KBM-7 (cell line): Measurements from ENCODE around the gene FHIT.
A peak's percentile ranks its signal among the peaks of the same experiment; 100 is the strongest.

Experiments
- DNase-seq: peaks from one replicate; pipeline ENCODE4 v3.0.0-alpha.2; 2015
- in situ Hi-C: fragments of 300-500 bp; cut with MboI; formaldehyde crosslinking; loops from 2 replicates; pipeline ENCODE4 v1.14.3; 2020; ENCODE audit warnings: low sequenced_read_pairs, low pct_unique_long_range_greater_than_20kb, mixed read lengths

Gene FHIT

DNA sequence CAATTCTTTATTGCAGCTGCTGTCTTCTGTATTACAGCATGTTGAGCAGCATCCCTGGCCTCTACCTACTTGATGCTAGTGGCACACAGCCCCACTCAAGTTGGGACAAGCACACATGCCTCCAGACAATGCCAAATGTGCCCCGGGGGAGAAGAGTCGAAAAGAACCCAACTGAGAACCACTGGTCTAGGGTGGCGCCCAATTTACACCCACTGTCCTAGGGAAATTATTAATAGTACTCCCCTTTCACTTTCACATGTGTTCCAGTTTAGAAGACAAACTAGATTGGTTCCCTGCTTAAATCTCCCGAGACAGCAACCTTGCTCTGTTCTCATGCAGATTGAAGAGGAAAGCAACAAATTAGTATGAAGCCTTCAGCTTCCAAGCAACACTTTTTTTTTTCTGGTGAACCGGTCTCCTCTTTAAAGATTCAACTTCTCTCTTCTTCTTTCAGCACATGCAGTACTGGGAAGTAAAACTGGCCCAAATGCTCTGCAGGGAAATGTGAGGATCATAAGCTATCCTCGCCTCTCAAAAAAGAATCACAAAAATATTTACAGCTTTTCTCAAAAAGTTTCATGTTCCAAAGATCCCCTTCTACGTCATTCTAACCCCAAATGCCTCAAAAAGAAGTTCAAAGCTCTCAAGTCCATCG is 1377.5 kb downstream of the FHIT start:
- in situ Hi-C loops: no loop called here
- no peak for DNase-seq

DNA sequence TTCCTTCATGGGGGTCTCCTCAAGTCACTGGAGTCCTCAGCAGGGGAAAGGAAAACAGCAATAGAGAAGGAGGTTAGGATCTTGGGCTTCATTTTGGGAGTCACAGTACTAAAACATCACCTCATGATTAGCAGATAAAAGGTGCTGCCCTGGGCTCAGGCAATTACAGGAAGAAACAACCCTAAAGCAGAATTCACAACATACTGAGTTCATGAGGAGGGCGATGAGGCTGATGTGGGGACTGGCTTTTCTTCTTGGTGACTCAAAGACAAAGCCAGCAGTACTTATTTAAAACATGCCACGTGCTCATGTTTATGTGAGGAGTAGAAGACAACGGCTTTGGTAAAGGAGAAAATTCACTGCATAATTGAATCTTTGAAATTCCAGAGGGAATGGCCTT is 1379.1 kb downstream of the FHIT start:
- in situ Hi-C loops: no loop called here
- DNase-seq: no peak

DNA sequence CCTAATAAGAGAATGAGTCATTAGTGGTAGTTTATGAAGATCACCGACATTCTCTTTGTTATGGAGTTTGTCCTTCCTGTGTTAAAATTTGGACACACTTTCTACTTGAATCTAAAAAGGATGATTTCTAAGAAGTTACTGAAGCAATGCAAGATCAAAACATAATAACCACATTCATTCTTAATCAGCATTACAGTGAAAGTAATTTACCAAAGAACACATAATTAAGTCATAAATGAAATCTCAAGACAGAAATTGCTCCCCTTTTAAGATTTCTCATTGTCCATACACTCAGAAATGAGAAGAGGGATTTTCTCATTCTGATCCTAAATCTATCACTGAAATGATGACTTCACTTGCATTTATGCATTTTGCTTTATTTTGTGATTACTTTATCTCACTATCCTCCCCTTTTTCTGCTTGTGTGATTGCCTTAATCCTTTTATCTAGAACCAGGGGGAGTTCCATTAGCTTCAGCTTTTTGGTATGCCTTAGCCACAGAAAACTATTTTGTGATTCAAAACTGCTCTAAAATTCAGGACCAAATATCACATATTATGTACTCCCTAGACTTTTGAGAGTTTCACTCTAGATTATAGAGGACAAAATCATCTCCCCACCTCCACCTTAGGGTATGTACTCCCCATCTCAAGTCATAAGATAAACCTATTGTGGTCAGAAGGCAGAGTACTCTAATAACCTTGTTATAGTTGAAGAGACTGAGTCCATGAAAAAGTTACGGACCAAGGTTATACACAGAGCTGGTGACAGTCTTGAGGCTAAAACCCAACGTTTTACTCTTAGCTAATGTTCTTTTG is 1383.9 kb downstream of the FHIT start:
- in situ Hi-C loops: no loop called here
- DNase-seq: no peak

DNA sequence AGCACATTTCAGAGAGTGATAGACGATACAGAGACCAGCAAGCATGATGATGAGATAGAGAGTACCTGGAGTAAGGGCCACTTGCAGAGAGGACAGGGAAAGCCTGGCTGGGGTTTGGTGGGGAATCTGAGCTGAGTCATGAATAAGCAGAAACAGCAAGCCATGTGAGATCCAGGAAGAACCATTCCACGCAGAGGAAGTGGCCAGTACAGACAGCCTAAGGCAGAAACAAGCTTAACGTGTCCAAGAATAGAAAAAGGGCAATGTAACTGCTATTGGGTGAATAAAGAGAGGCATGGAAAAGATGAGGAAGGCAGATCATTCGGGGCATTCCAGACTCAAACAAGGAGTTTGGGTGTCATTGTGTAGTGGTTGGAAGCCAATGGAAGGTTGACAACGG is 1385.2 kb downstream of the FHIT start:
- in situ Hi-C loops: no loop called here
- DNase-seq: no peak

DNA sequence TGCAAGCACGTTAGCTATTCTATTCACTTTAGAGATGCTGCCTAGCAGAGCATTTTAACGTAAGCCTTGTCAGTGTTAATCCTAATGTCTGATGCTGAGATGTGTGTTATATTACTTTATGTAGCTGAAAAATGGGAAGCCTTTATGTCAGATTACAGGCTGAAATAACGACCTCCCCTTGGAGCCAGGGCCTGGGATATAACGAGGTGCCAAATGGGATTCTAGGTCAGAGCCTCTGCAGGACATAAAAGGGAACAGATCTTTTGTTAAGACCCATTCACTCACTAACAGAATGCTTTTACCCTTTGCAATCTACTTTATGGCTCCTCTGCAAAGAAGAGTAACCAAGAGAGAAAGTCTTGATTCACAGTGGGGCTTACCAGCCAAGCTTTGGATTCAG is 1385.9 kb downstream of the FHIT start:
- no peak for DNase-seq
- in situ Hi-C loops: no loop called here

DNA sequence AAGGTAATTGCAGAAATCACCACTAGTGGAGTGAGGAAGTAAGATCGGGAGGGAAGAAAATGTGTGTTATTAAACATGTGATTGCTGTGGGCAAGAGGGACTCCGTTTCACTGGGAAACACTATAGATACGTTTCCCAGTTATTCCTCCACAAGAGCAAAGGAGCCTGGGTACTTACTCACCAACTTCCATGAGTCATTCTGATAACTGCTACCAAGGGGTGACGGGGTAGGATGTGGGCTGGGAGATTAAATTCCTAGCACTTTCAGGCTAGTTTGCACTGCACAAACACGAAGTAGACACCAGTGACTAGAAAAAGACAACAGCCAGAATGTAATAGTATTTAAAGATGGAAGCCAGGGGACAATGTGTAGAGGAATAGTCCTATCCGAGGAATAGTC is 1388.6 kb downstream of the FHIT start:
- no peak for DNase-seq
- in situ Hi-C loops: no loop called here

DNA sequence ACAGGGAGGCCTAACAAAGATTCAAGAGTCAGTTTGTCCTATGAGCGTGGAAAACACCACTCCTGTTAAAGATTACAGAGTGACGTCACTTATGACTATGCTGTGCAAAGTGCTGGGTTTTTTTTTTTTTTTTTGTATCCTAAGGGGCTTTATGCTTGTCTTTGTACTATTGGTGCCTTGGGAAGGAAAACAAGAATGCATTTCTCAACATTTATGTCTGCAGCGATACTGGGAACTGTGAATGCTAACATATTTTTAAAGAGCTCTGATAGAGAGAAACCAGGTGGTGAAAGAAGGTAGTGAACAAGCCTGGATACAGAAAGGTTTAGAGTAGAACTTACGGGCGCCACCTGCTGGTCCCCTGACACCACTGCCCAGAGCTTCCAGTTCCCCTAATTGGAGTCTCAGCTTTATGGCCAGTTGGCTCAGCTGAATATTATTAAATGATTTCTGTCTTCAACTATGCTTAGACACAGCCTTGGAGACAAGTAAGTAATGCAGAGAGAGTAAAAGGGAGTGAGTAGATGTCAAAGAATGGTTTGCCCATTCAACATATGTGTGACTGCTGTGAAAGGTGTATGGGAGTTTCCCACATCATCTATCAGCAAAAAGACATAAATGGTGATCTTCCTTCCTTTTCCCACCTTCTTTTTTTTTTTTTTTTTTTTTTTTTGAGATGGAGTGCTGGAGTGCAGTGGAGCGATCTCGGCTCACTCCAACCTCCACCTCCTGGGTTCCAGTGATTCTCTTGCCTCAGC is 1393.5 kb downstream of the FHIT start:
- in situ Hi-C loops: no loop called here

DNA sequence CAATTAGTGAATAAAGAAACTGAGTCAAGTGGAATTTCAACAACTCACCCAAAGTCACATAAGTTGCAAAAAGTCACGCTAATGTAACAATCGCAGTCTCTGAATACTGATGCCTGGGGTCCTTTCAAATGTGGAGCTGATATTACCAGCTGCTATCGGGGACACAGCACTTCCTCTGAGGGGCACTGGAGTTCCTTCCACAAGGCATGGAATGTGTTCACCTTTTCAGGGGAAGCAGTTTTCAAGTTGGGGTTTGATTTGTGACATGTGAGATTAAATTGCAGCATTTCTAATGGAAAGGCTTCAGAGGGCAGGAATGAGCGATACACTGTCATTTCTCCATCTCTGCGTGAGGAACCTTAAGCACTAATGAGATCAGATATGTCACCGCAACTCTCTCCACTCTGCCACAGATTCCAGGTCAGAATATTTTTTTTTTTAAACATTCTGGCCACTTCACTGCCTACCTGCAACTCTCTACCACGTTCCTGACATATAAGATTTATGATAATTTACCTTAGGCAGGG is 1394.3 kb downstream of the FHIT start:
- no peak for DNase-seq
- in situ Hi-C loops: no loop called here

More for the DNA sequence above, 1393.5 kb downstream of the FHIT start:
- DNase-seq: peak; percentile 74

DNA sequence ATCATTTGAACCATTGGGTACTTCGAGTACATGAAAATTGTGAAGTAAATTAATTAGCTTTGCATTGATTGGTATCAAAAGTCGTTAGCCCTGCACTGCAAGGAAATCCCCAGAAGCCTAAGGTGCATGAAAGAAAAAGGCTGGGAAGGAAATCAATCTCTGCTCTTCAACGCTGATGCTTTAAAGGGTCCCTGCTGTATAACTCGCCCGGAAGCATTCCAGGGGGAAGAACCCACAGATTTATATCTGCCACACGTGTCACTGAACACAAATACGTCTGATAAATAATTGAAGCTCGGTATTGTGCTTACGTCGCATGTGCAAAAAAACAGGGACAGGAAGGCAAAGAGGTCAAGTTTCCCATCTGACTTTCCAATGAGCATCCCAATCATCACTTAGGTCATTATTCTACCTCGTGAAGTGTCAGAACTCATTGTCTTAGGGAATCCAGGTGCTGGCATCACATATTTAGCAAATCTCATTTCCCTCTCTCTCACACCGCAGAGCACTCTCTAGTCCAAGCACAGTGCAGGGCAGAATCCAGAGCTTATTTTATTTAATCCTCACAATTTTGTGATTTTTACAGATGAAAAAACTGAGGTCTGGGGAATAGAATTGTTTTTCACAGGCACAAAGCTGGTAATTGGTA is 1397.1 kb downstream of the FHIT start:
- DNase-seq: no peak
- in situ Hi-C loops: no loop called here

DNA sequence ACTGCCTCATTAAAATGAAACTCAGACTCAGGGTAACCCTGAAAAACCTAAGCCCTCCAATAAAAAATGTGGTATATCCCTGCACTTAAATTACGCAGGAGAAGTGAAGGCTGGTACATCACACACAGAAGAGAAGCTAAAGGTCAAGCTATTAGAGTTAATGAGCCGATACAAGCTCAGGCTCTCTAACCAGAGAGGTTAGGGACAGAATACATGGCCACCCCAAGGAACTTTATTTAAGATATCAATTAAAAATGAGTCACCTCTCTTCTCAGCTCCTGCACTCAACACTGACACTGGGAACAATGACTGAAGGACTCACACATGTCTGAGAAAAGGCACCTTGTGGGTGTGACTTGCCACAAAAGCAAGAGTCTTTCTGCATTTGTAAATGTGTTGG is 1400.8 kb downstream of the FHIT start:
- in situ Hi-C loops: no loop called here
- no peak for DNase-seq

DNA sequence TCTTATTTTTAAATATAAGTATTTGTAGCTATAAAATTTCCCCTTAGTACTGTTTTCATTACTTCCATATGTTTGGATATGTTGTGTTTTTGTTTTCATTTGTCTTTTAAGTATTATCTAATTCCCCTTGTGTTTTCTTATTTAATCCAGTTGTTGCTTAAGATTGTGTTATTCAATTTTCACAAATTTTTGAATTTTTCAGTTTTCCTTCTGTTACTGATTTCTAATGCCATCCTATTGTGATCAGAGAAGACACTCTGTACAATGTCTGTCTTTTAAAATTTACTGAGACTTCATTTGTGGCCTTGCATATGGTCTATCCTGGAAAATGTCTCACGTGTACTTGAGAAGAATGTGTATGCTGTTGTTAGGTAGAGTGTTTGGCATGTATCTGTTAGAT is 1405.9 kb downstream of the FHIT start:
- DNase-seq: no peak
- in situ Hi-C loops: no loop called here

DNA sequence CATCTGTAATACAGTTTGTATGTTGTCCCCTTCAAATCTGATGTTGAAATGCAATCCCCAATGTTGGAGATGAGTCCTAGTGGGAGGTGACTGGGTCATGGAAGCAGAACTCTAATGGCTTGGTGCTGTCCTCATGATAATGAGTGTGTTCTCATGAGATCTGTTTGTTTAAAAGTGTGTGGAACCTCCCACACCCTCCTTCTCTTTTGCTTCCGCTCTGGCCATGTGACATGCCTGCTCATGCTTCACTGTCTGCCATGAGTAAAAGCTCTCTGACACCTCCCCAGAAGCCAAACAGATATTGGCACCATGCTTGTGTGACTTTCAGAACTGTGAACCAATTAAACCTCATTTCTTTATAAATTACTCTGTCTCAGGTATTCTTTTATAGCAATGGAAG is 1407.4 kb downstream of the FHIT start:
- in situ Hi-C loops: no loop called here
- no peak for DNase-seq

DNA sequence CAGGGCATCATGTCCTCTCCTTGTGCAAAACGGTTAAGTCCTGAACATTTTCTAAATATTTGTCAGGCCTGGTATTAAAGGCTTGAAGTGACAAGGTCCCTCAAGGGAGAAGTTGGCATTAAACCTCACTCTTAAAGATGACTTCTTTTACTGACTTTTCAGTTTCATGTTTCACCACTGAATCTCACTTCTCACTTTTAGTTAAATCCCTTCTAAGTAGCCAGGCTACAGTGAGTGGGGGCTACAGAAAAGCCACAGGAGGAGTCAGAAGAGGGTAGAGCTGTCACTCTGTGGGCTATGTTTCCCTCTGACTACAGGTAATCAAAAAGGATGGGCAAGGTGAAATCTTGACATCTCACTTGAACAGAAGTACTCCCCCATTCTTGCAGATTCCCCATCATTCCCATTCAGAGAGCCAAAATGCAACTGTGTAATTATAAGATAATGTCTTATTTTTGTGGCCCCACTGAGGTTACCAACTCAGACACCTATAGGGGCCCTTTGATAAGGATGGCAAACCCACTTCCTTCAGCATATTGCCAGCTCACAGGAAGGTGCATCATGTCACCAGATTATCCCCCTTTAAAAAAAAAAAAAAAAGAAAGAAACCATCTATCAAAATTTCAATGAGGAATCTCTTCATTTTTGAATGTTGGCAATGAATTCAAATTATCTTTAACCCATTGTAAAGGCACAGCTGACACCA is 1411.3 kb downstream of the FHIT start:
- DNase-seq: no peak
- in situ Hi-C loops: no loop called here

DNA sequence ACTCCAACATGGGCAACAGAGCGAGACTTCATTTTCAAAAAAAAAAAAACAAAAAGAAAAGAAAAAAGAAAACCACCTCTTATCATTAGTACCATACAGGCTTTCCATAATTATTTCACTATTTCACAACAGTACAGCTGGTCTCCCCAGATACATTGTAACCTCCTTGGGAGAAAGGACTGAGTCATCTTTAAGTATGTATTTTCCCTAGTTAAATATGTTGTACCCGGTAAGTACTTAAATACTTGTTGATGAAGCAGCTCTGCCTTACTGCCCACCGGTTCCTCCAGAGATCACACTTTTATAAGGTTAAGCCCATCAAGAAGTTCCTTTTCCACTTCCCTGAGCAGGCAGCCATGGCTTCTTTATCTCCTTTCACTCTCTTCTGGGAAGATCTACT is 1412.0 kb downstream of the FHIT start:
- in situ Hi-C loops: no loop called here
- no peak for DNase-seq

DNA sequence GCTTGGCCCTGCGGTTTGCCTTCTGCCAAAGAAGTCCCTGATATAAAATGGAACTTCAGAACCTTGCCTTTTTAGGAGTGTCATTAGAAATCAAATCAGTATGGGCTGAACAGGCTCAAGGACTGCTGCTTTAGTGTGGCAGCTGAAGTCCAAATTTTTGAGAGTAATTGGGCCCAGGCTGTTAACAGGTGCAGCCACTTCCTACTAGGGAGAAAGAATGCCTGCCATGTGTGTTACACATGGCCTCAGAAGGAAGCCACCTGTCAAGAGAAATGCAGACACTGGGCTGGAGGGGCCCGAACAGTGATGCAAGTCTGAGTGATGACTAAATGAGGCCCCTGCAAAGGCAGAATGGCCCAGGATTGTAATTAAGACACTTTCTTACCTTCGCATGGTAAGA is 1414.7 kb downstream of the FHIT start:
- DNase-seq: no peak
- in situ Hi-C loops: no loop called here

DNA sequence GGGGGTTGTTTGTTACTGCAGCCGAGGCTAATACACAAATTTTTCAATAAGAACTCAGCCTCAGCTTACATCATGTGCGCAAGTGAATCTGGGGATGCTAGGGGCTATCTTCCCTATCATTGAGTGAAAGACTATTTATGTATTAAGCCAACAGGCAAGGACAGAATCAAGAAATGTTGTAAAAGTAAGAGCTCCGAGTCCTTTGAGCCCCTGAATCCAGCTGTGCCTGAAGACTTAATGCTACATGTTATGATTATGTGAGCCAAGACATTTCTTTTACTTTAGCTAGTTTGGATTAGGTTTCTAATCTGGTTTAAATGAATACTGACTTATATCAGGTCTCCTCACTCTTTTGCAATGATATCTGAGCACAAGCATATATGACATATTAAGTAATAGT is 1418.5 kb downstream of the FHIT start:
- no peak for DNase-seq
- in situ Hi-C loops: no loop called here

DNA sequence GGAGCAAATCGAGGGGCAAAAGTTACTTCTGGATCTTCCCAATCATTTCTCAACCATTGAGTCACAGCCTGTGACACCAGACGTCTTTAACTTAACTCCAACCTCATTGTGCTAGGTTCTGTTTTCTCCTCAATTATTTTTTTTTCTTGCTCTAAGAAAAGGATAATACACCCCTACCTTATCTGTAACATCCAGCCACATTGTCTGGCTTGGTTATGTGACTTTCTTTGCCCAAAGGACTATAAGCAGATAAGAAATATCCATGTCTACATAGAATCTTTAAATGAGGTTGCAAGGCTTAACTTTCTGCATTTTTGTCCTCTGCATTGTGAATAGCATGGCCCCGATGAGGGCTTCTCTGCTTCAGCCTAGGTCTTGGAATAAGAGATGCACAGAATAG is 1419.0 kb downstream of the FHIT start:
- in situ Hi-C loops: no loop called here
- no peak for DNase-seq

DNA sequence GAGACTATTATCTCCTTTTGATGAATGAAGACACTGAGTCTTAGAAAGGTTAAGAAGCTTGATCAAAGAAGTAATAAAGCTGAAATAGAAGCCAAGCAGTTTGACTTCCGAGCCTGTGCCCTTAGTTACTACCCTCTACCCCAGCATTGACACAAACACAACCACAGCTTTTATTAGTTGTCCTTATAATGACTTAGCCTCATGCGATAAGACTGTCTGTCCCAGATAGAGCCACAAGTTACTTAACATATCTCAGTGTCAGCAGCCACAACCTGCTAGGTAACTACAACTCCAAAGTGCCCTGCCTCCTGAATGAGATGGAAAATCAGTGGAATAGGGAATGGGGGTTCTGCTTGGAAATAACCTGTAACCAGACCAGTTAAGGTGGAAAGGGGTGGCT is 1419.9 kb downstream of the FHIT start:
- no peak for DNase-seq
- in situ Hi-C loops: no loop called here

DNA sequence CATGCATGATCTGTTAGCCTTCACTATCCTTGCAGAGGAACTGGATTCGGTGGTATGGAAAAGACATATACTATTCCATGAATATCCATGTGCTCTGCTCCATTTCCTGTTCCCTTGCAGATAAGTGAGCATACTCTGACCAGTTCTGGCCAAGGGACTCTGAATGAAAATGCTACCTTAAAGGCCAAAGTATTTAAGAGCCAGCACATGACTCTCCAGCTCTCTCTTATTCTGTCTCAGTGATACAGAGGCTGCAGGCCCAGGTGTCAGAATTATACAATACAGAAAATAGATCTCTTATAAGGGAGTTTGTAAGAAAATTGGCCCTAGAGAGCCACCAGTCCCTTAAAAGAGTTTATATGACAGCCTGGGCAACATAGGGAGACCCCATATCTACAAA is 1421.7 kb downstream of the FHIT start:
- no peak for DNase-seq

More for the DNA sequence above, 1421.7 kb downstream of the FHIT start:
- in situ Hi-C loops: no loop called here
